Measurements from ENCODE around the gene STAB2.

STAB2 gene

GRCh38 chr12:103639983-103640382 is 52.9 kb downstream of the STAB2 start:
- TF ChIP-seq EP300 (IDR thresholded peaks at IDR 0.05; ENCODE audit: borderline replicate concordance) (no peak), CREB1 (IDR thresholded peaks at IDR 0.05; ENCODE audit: low read depth) (no peak), EGR1 (IDR thresholded peaks at IDR 0.05) (no peak), TEAD4 (IDR thresholded peaks at IDR 0.05) (no peak), TAF1 (IDR thresholded peaks at IDR 0.05; ENCODE audit: low read depth) (no peak), NFIC (IDR thresholded peaks at IDR 0.05) (no peak), YY1 (IDR thresholded peaks at IDR 0.05; ENCODE audit: low read depth) (no peak), RAD21 (IDR thresholded peaks at IDR 0.05; ENCODE audit: low read depth) (no peak), ZBTB7A (IDR thresholded peaks at IDR 0.05; ENCODE audit: low read depth) (no peak), USF1 (IDR thresholded peaks at IDR 0.05) (no peak), CEBPB (IDR thresholded peaks at IDR 0.05) (no peak), TCF12 (IDR thresholded peaks at IDR 0.05; ENCODE audit: low read depth) (no peak), FOXM1 (IDR thresholded peaks at IDR 0.05; ENCODE audit: borderline replicate concordance, low read depth) (no peak)
- TF ChIP-seq, protein P1, sequence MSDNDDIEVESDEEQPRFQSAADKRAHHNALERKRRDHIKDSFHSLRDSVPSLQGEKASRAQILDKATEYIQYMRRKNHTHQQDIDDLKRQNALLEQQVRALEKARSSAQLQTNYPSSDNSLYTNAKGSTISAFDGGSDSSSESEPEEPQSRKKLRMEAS (IDR thresholded peaks at IDR 0.05): no peak
- TF ChIP-seq, protein P2, sequence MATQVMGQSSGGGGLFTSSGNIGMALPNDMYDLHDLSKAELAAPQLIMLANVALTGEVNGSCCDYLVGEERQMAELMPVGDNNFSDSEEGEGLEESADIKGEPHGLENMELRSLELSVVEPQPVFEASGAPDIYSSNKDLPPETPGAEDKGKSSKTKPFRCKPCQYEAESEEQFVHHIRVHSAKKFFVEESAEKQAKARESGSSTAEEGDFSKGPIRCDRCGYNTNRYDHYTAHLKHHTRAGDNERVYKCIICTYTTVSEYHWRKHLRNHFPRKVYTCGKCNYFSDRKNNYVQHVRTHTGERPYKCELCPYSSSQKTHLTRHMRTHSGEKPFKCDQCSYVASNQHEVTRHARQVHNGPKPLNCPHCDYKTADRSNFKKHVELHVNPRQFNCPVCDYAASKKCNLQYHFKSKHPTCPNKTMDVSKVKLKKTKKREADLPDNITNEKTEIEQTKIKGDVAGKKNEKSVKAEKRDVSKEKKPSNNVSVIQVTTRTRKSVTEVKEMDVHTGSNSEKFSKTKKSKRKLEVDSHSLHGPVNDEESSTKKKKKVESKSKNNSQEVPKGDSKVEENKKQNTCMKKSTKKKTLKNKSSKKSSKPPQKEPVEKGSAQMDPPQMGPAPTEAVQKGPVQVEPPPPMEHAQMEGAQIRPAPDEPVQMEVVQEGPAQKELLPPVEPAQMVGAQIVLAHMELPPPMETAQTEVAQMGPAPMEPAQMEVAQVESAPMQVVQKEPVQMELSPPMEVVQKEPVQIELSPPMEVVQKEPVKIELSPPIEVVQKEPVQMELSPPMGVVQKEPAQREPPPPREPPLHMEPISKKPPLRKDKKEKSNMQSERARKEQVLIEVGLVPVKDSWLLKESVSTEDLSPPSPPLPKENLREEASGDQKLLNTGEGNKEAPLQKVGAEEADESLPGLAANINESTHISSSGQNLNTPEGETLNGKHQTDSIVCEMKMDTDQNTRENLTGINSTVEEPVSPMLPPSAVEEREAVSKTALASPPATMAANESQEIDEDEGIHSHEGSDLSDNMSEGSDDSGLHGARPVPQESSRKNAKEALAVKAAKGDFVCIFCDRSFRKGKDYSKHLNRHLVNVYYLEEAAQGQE (IDR thresholded peaks at IDR 0.05; ENCODE audit: low read depth): no peak

DNA sequence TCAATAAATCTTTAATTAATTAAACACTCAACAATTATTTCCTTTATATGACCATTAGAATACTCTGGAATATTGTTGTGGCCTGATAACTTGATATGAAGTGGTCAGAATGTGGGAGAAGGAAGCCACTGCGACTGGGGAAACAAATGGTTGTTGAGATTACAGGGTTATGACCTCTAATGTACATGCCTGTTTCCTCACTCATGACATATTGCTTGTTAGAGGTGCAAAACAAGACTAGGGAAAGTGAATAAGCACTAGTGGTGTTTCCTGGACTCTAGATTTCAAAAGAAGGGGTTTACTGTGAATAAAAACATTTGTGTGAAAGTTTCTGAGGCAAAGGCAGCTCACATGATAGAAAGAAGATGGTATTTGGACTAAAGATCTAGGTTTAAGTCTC is 53.3 kb downstream of the STAB2 start:
- TF ChIP-seq YY1 (IDR thresholded peaks at IDR 0.05; ENCODE audit: low read depth) (no peak), USF1 (IDR thresholded peaks at IDR 0.05) (no peak), CEBPB (IDR thresholded peaks at IDR 0.05) (no peak), EGR1 (IDR thresholded peaks at IDR 0.05) (no peak), ZBTB7A (IDR thresholded peaks at IDR 0.05; ENCODE audit: low read depth) (no peak), EP300 (IDR thresholded peaks at IDR 0.05; ENCODE audit: borderline replicate concordance) (no peak), TAF1 (IDR thresholded peaks at IDR 0.05; ENCODE audit: low read depth) (no peak), NFIC (IDR thresholded peaks at IDR 0.05) (no peak), TEAD4 (IDR thresholded peaks at IDR 0.05) (no peak), RAD21 (IDR thresholded peaks at IDR 0.05; ENCODE audit: low read depth) (no peak), FOXM1 (IDR thresholded peaks at IDR 0.05; ENCODE audit: borderline replicate concordance, low read depth) (no peak), CREB1 (IDR thresholded peaks at IDR 0.05; ENCODE audit: low read depth) (no peak), TCF12 (IDR thresholded peaks at IDR 0.05; ENCODE audit: low read depth) (no peak)
- TF ChIP-seq, protein P1 (IDR thresholded peaks at IDR 0.05): no peak
- TF ChIP-seq, protein P2 (IDR thresholded peaks at IDR 0.05; ENCODE audit: low read depth): no peak

GRCh38 chr12:103640831-103641230 is 53.8 kb downstream of the STAB2 start:
- no peak for TF ChIP-seq TCF12 (IDR thresholded peaks at IDR 0.05; ENCODE audit: low read depth)
- TF ChIP-seq CEBPB (IDR thresholded peaks at IDR 0.05): no peak
- no peak for TF ChIP-seq TEAD4 (IDR thresholded peaks at IDR 0.05)
- TF ChIP-seq FOXM1 (IDR thresholded peaks at IDR 0.05; ENCODE audit: borderline replicate concordance, low read depth): no peak
- no peak for TF ChIP-seq RAD21 (IDR thresholded peaks at IDR 0.05; ENCODE audit: low read depth)
- no peak for TF ChIP-seq EP300 (IDR thresholded peaks at IDR 0.05; ENCODE audit: borderline replicate concordance)
- TF ChIP-seq YY1 (IDR thresholded peaks at IDR 0.05; ENCODE audit: low read depth): no peak
- TF ChIP-seq EGR1 (IDR thresholded peaks at IDR 0.05): no peak
- TF ChIP-seq TAF1 (IDR thresholded peaks at IDR 0.05; ENCODE audit: low read depth): no peak
- TF ChIP-seq, protein P2 (IDR thresholded peaks at IDR 0.05; ENCODE audit: low read depth): no peak
- TF ChIP-seq, protein P1 (IDR thresholded peaks at IDR 0.05): no peak
- TF ChIP-seq CREB1 (IDR thresholded peaks at IDR 0.05; ENCODE audit: low read depth): no peak
- TF ChIP-seq USF1 (IDR thresholded peaks at IDR 0.05): no peak

All from Ishikawa (cell line).